HL-60 (cell line): Measurements from ENCODE around the gene EID3.

Experiments used
- CTCF ChIP-seq: IDR thresholded peaks from one replicate; pipeline ENCODE4 v1.5.1; 2011; ENCODE audit warnings: low read length, control low read depth, inconsistent platforms; ENCODE audit not compliant: insufficient read depth
- GABPA ChIP-seq: IDR thresholded peaks from 2 replicates; pipeline ENCODE4 v1.6.1; 2012; ENCODE audit warnings: low read depth
- POLR2AphosphoS5 ChIP-seq: IDR thresholded peaks from 2 replicates; pipeline ENCODE4 v1.6.1; 2012; ENCODE audit warnings: low read depth
- SPI1 ChIP-seq: IDR thresholded peaks from 2 replicates; pipeline ENCODE4 v1.6.1; 2012; ENCODE audit warnings: low read depth, mild to moderate bottlenecking, borderline replicate concordance
- TF ChIP-seq, protein P1 (sequence below): IDR thresholded peaks from 2 replicates; pipeline ENCODE4 v1.6.1; 2012; ENCODE audit warnings: low read depth; ENCODE audit not compliant: insufficient replicate concordance

DNA sequence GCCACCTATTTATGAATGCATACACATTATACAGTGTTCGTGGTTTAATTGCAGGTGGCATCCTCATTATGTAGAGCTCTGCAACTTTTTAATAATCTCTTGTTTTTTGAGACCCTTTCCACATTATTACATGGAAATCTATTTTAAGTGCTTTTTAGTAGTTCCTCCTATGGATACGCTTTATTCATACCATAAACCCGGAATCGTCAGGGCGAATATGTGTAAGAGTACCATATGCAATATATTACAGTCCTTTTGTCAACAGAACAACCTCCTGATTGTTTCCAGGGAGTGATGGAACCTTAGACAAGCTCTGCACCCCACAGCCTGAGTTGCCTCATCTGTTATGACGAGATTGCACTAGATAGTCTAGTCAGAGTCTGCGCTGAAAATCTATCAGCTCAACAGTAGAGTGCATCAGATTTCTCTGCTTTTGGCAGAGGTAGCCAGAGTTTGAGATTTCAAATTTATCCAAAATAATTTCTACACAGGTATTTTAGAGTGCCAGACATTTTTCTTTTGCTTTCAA lies 33.6 kb downstream of the EID3 start:
- TF ChIP-seq CTCF (no peak), POLR2AphosphoS5 (no peak), SPI1 (no peak), GABPA (no peak)
- TF ChIP-seq, protein P1, sequence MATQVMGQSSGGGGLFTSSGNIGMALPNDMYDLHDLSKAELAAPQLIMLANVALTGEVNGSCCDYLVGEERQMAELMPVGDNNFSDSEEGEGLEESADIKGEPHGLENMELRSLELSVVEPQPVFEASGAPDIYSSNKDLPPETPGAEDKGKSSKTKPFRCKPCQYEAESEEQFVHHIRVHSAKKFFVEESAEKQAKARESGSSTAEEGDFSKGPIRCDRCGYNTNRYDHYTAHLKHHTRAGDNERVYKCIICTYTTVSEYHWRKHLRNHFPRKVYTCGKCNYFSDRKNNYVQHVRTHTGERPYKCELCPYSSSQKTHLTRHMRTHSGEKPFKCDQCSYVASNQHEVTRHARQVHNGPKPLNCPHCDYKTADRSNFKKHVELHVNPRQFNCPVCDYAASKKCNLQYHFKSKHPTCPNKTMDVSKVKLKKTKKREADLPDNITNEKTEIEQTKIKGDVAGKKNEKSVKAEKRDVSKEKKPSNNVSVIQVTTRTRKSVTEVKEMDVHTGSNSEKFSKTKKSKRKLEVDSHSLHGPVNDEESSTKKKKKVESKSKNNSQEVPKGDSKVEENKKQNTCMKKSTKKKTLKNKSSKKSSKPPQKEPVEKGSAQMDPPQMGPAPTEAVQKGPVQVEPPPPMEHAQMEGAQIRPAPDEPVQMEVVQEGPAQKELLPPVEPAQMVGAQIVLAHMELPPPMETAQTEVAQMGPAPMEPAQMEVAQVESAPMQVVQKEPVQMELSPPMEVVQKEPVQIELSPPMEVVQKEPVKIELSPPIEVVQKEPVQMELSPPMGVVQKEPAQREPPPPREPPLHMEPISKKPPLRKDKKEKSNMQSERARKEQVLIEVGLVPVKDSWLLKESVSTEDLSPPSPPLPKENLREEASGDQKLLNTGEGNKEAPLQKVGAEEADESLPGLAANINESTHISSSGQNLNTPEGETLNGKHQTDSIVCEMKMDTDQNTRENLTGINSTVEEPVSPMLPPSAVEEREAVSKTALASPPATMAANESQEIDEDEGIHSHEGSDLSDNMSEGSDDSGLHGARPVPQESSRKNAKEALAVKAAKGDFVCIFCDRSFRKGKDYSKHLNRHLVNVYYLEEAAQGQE, result no peak
